GM21619 (cell line): ENCODE measurements around the gene ZNFX1.
"Not testable (repeated sequence)": the region's sequence is repeated elsewhere in the genome, so short reads cannot be mapped to it uniquely, and the experiment has no call there.

ENCODE experiments used
- ATAC-seq: cut with Tn5 transposase; IDR thresholded peaks from one replicate; pipeline ENCODE4 v1.9.1; 2021; ENCODE audit not compliant: unreplicated experiment

Gene ZNFX1

GRCh38 chr20:49216991-49217578 lies 60.8 kb downstream of the ZNFX1 start:
- no peak for ATAC-seq

DNA sequence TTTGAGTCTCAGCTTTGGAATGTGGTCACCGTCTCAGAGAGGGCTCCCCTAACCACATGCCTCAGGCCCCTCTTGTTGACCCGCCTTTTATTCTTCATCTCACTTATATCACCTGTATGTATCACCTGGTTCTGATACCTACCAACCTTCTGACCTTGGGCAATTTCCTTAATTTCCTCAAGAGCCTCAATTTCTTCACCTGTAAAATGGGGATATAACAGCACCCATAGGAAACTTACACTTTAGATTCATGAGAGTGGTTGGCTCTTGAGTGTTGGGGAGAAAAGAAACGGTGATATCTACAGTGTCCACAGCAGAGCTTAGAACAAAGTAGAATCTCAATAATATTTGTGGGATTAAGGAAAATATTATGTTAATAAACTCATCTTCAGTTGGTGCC lies 62.6 kb downstream of the ZNFX1 start:
- no peak for ATAC-seq

DNA sequence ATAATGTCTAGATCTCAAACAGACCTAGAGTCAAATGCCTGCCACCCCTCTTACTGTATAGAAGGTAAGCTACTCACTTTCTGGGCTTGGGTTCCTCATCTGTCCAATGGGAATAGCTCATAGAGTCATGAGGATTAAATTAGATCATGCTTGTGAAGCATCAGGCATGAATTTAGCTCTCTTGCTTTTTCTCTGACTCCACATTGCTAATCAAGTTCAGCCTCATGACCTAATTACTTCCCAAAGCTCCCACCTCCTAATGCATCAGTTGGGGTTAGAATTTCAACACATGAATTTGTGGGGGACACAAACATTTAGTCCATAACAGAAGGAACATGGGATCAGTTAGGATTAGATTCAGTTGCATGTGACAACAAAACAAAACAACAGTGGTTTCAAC lies 63.3 kb downstream of the ZNFX1 start:
- no peak for ATAC-seq

GRCh38 chr20:49210757-49211110 lies 67.1 kb downstream of the ZNFX1 start:
- no peak for ATAC-seq

GRCh38 chr20:49210101-49210756 lies 67.6 kb downstream of the ZNFX1 start:
- ATAC-seq = no peak

DNA sequence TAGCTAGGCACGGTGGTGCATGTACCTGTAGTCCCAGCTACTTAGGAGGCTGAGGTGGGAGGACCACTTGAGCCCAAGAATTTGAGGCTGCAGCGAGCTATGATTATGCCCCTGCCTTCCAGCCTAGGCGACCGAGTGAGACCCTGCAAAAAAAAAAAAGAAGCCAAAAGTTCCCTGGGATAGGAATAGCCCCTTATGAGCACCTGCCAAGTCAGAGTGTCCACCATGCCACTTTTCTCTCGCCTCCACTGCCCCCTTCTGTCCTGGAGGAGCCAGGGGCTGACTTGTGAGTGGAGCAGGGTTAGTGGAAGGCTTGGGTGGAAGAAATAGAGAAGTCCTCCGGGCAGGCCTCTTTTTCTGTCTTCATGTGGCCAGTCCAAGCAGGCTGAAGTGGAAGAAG lies 70.8 kb downstream of the ZNFX1 start:
- no peak for ATAC-seq

DNA sequence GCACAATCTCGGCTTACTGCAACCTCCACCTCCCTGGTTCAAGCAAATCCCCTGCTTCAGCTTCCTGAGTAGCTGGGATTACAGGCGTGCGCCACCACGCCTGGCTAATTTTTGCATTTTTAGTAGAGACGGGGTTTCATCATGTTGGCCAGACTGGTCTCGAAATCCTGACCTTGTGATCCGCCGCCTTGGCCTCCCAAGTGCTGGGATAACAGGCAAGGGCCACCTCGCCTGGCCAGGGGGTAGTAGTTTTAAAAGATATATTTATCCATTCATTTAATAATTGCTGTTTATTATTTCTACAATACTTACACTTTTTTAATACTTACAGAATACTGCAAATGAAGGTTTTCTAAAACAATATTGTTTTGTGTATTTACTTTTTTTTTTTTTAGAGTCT lies 74.1 kb downstream of the ZNFX1 start:
- ATAC-seq = no peak

DNA sequence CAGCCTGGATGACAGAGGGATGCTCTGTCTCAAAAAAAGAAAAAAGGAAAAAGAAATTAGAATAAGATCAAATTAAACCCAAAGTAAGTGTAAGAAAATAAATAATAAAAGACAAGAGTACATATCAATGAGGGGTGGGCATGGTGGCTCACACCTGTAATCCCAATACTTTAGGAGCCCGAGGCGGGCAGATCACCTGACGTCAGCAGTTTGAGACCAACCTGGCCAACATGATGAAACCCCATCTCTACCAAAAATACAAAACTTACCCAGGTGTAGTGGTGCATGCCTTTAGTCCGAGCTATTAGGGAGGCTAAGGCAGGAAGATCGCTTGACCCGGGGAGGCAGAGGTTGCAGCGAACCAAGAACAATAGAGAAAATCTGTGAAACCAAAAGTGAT lies 74.8 kb downstream of the ZNFX1 start:
- no peak for ATAC-seq

- no peak for ATAC-seq
These were observed 78.0 kb downstream of the ZNFX1 start for GRCh38 chr20:49199729-49200293.

DNA sequence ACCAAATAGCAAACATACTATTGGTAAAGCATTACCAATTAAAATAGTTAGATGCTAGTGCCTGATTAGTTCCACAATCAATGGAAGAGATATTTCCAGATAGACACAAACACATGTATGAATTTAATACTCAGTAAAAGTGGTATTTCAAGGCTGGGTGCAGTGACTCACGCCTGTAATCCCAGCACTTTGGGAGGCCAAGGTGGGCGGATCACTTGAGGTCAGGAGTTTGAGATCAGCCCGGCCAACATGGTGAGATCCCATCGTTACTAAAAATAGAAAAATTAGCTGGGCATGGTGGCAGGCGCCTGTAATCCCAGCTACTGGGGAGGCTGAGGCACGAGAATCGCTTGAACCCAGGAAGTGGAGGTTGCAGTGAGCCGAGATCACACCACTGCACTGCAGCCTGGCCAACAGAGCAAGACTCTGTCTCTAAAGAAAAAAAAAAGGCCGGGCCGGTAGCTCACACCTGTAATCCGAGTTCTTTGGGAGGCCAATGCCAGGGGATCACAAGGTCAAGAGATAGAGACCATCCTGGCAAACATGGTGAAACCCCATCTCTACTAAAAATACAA lies 84.8 kb downstream of the ZNFX1 start:
- ATAC-seq = not testable (repeated sequence)
